ENCODE results near the gene PTAR1. TPM values are rescaled to one million over a fixed set of nuclear protein-coding genes. Genes with fewer than 3 reads are reported as not detected.

Gene PTAR1
- total RNA-seq, 1 experiment from 2014 or later, result 22.9 TPM

DNA sequence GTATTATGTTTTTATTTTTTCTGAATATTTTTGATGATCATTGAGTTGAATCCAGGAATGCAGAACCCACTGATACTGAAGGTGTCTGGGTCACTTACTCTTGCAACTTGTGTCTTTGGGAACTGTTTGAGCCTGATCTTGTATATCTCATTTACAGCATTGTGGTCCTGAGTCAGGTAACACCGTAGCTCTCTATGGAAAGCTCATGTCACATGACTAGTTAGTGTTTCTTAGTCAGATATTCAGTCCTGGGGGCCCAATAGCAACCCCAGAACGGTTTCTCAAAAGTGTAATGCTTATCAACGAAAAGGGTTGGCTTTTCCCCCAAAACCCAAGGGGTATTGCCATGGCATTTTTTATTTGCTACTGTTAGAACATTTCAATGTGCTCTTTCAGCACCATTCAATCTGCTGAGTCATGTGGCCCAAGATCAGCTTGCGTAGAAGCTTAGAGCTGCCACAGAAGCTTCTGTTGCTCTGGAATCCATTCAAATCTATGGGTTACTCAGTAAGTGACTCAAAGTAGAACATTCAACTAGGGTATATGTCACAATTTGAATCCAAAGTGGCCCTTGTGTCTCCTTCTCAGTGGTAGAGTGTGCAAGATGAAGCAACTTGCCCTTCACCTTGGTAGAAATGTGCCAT lies 12.1 kb upstream of the PTAR1 start:
- Histone ChIP-seq H4K20me1 (ENCODE audit: low read length) (no peaks in the 10 kb centered on the region), H3K9me2 (replicated peaks; ENCODE audit: low read length) (no peaks in the 10 kb centered on the region), H3K9ac (ENCODE audit: low read length) (no peak overlapping the region), H3K4me3 (ENCODE audit: low read length) (no peak overlapping the region), H3K4me2 (ENCODE audit: low read length) (no peak overlapping the region), H3F3A (ENCODE audit: low read length, unreplicated experiment) (no peaks in the 10 kb centered on the region), H3K36me3 (ENCODE audit: low read depth, low read length) (no peaks in the 10 kb centered on the region), H3K79me2 (ENCODE audit: low read length) (no peaks in the 10 kb centered on the region), H3K27me3 (ENCODE audit: low read length) (no peaks in the 10 kb centered on the region), H3K9me3 (ENCODE audit: low read length) (no peaks in the 10 kb centered on the region), H2AFZ (ENCODE audit: low read length) (peak overlapping the region; percentile 14; the same call in 1 of the 2 replicates), H3K27ac (ENCODE audit: low read length) (no peak overlapping the region), H3K4me1 (ENCODE audit: insufficient read depth, low read length) (no peaks in the 10 kb centered on the region)
- no TSS peak for BruUV-seq (replicated peaks)
- ChIA-PET CTCF (no interaction called here), POLR2A (ENCODE audit: unreplicated experiment) (no interaction called here)
- TF ChIP-seq CTCF (conservative IDR thresholded peaks at IDR 0.05; ENCODE audit: low read depth, low read length) (no peak), EZH2phosphoT487 (IDR thresholded peaks at IDR 0.05; ENCODE audit: borderline replicate concordance, low read length) (no peak)
- DNase-seq (peak; percentile 20), ATAC-seq (no peak)
- intact Hi-C loops (cut with micrococcal nuclease), result no loop called here

- no TSS peak for BruUV-seq (replicated peaks)
- intact Hi-C loops (cut with micrococcal nuclease), result no loop called here
Measured at GRCh38 chr9:69768716-69769115, 8.9 kb upstream of the PTAR1 start.

More at GRCh38 chr9:69768716-69769115, 8.9 kb upstream of the PTAR1 start:
- H3F3A ChIP-seq (ENCODE audit: low read length, unreplicated experiment), result no peaks in the 10 kb centered on the region
- no peak overlapping the region for H3K4me2 ChIP-seq (ENCODE audit: low read length)
- no peaks in the 10 kb centered on the region for H3K9me2 ChIP-seq (replicated peaks; ENCODE audit: low read length)
- no peak overlapping the region for H2AFZ ChIP-seq (ENCODE audit: low read length)
- no peaks in the 10 kb centered on the region for H3K9me3 ChIP-seq (ENCODE audit: low read length)
- H4K20me1 ChIP-seq (ENCODE audit: low read length), result no peaks in the 10 kb centered on the region
- ChIA-PET CTCF (no interaction called here), POLR2A (ENCODE audit: unreplicated experiment) (no interaction called here)
- no peaks in the 10 kb centered on the region for H3K36me3 ChIP-seq (ENCODE audit: low read depth, low read length)
- ATAC-seq (no peak), DNase-seq (no peak)
- H3K4me1 ChIP-seq (ENCODE audit: insufficient read depth, low read length), result no peaks in the 10 kb centered on the region
- TF ChIP-seq CTCF (conservative IDR thresholded peaks at IDR 0.05; ENCODE audit: low read depth, low read length) (no peak), EZH2phosphoT487 (IDR thresholded peaks at IDR 0.05; ENCODE audit: borderline replicate concordance, low read length) (no peak), EZH2 (IDR thresholded peaks at IDR 0.05; ENCODE audit: low read length, unreplicated experiment) (no peak)
- no peaks in the 10 kb centered on the region for H3K27me3 ChIP-seq (ENCODE audit: low read length)
- no peak overlapping the region for H3K27ac ChIP-seq (ENCODE audit: low read length)
- no peak overlapping the region for H3K9ac ChIP-seq (ENCODE audit: low read length)
- H3K79me2 ChIP-seq (ENCODE audit: low read length), result no peaks in the 10 kb centered on the region
- H3K4me3 ChIP-seq (ENCODE audit: low read length), result no peak overlapping the region

All from PC-3 (cell line).